Fibroblast of villous mesenchyme (primary cell): ENCODE data around the gene OR6K6. TPM values are rescaled to one million over a fixed set of nuclear protein-coding genes. Genes with fewer than 3 reads are reported as not detected.

Experiments used
- DNase-seq: peaks from one replicate; pipeline ENCODE4 v3.0.0-alpha.2; 2010; ENCODE audit warnings: low read depth
- H3K4me3 ChIP-seq: 2 replicates; pipeline ENCODE4 v1.5.1; 2011; ENCODE audit warnings: low read depth, mild to moderate bottlenecking, low read length
- CTCF ChIP-seq: IDR thresholded peaks from 2 replicates; pipeline ENCODE4 v1.5.1; 2012; ENCODE audit warnings: low read depth, mild to moderate bottlenecking, low read length; ENCODE audit not compliant: insufficient read depth
- total RNA-seq: library from RNA; depleted of rRNA; stranded (reverse); fragments of >200 nt; gene quantifications from 2 replicates; pipeline ENCODE4 v1.2.3, GENCODE V29; 2012

OR6K6 gene
- total RNA-seq, 1 donor = not detected

DNA sequence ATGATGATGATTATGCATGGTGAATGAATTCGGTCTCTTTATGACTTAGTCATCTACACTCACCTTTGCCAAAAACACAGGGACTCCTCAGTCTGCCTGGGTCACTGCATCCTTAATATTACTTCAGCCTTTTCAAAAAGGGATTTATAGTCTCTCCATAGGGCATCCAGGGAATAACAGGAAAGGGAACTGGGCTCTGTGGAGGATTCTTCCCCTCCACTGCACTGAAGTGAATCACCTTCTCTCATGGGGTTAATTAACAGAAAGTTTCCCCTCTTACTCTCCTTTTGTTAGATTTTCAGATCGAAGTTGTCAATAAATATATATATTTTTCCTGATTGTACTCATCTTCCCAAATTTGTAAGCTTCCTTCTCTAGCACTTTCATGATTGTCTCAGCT is 33.9 kb upstream of the OR6K6 start, which contains the start of gene OR6K3:
Gene OR6K3, minus strand, starts transcription at position 101 of the 400 bp plus-strand sequence. CDS start 2,605 bp downstream, outside the sequence.
- no peak for DNase-seq
- TF ChIP-seq CTCF = no peak

GRCh38 chr1:158724442-158724841 is 30.1 kb upstream of the OR6K6 start:
- no peak overlapping the region for H3K4me3 ChIP-seq
- no peak for DNase-seq

More for the DNA sequence above, 33.9 kb upstream of the OR6K6 start, which contains the start of gene OR6K3:
- H3K4me3 ChIP-seq = no peak within 1 kb of the TSS

DNA sequence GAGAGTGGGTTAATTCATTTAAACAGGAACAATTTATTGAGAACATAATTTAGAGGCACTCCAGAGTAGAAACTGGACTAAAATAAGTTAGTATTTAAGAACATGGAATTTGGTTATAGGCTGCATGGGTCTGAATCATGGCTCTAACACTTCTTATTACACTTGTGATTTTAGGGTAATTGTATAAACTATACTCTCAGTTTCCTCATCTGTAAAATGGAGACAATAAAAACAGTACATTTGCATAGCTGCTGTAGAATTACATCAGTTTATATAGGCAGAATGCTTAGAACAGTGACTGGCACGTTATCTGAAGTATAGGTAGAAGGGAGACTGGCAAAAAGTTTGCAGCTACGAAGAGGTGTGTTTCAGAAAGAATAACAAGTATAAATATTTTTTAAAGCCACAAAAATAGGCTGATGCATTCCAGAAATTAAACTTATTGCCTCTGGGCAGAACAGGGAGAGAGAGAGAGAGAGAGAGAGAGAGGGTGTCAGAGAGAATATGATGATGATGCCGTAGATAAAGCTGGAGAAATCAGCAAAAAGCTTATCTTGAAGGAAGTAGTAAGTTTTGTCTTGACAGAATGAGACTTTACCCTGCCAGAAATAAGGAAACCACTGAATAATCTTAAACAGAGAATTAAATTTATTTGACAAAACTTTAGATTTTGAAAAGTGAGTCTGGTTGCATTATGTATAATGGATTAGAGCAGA is 25.9 kb upstream of the OR6K6 start:
- no peak for DNase-seq
- H3K4me3 ChIP-seq = no peak overlapping the region
- no peak for TF ChIP-seq CTCF

More at GRCh38 chr1:158724442-158724841, 30.1 kb upstream of the OR6K6 start:
- no peak for TF ChIP-seq CTCF

GRCh38 chr1:158730453-158730852 is 24.1 kb upstream of the OR6K6 start:
- no peak for DNase-seq
- no peak overlapping the region for H3K4me3 ChIP-seq
- TF ChIP-seq CTCF = no peak

- H3K4me3 ChIP-seq = no peak overlapping the region
- TF ChIP-seq CTCF = no peak
- DNase-seq = no peak
Observed at GRCh38 chr1:158731707-158732106, 22.8 kb upstream of the OR6K6 start.

DNA sequence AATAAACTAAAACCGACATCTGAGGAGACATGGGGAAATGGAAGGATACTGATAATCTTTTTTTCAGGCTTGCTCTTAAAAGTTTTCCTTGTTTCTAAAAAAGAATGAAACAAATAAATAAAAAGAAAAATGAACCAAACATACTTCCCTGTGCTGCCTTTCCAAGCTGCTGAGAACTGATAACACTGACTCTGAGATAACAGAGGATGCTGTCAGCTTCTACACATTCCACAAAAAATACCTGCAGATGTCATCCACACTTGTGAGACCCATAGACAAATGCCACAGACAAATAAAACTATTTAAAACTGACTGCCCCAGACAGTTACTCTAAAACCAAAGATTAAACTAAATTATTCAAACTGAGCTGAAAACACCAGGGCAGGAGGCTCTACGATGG is 22.0 kb upstream of the OR6K6 start:
- H3K4me3 ChIP-seq = no peak overlapping the region
- TF ChIP-seq CTCF = no peak
- DNase-seq = no peak
